MM.1S (cell line): ENCODE data around the gene B4GALNT1.

ENCODE experiments used
- DNase-seq: peaks from one replicate; pipeline ENCODE4 v3.0.0-alpha.2; 2015
- H2AFZ ChIP-seq: fragments of 300-600 bp; sonication (generic); 2 replicates; pipeline ENCODE4 v1.6.0; 2016; ENCODE audit warnings: antibody characterized with exemption, low read length
- H3F3A ChIP-seq: fragments of 300-600 bp; sonication (generic); 2 replicates; pipeline ENCODE4 v1.6.1; 2016; ENCODE audit warnings: mild to moderate bottlenecking, antibody characterized with exemption, low read length, moderate library complexity, mixed read lengths; ENCODE audit not compliant: insufficient read depth
- H3K27ac ChIP-seq: fragments of 300-600 bp; sonication (generic); 2 replicates; pipeline ENCODE4 v1.5.1; 2016; ENCODE audit warnings: mild to moderate bottlenecking, low read length
- H3K27me3 ChIP-seq: fragments of 300-600 bp; sonication (generic); replicated peaks from 2 replicates; pipeline ENCODE4 v1.6.0; 2016; ENCODE audit warnings: low read length; ENCODE audit not compliant: insufficient read depth
- H3K36me3 ChIP-seq: fragments of 300-600 bp; sonication (generic); replicated peaks from 2 replicates; pipeline ENCODE4 v1.6.1; 2016; ENCODE audit warnings: mild to moderate bottlenecking, low read length, mixed read lengths; ENCODE audit not compliant: insufficient read depth
- H3K4me1 ChIP-seq: fragments of 300-600 bp; sonication (generic); 2 replicates; pipeline ENCODE4 v1.6.1; 2016; ENCODE audit warnings: low read length, mixed read lengths
- H3K4me2 ChIP-seq: fragments of 300-600 bp; sonication (generic); 2 replicates; pipeline ENCODE4 v1.6.0; 2016; ENCODE audit warnings: low read depth, low read length
- H3K4me3 ChIP-seq: fragments of 300-600 bp; sonication (generic); 2 replicates; pipeline ENCODE4 v1.5.1; 2016; ENCODE audit warnings: low read length, mixed read lengths
- H3K79me2 ChIP-seq: fragments of 300-600 bp; sonication (generic); 2 replicates; pipeline ENCODE4 v1.6.1; 2016; ENCODE audit warnings: mixed run types, low read length, mixed read lengths
- H3K9ac ChIP-seq: fragments of 300-600 bp; sonication (generic); 2 replicates; pipeline ENCODE4 v1.6.1; 2016; ENCODE audit warnings: low read length, mixed read lengths
- H3K9me2 ChIP-seq: fragments of 300-600 bp; sonication (generic); replicated peaks from 2 replicates; pipeline ENCODE4 v1.6.1; 2016; ENCODE audit warnings: mild to moderate bottlenecking, low read length, mixed read lengths; ENCODE audit not compliant: insufficient read depth
- H3K9me3 ChIP-seq: fragments of 300-600 bp; sonication (generic); replicated peaks from 2 replicates; pipeline ENCODE4 v1.6.1; 2016; ENCODE audit warnings: mild to moderate bottlenecking, low read length, mixed read lengths; ENCODE audit not compliant: insufficient read depth
- H4K20me1 ChIP-seq: fragments of 300-600 bp; sonication (generic); 2 replicates; pipeline ENCODE4 v1.6.1; 2016; ENCODE audit warnings: mild to moderate bottlenecking, low read length, moderate library complexity, mixed read lengths; ENCODE audit not compliant: insufficient read depth
- CTCF ChIP-seq: fragments of 300-600 bp; sonication (generic); IDR thresholded peaks from 2 replicates; pipeline ENCODE4 v1.5.1; 2016; ENCODE audit warnings: antibody characterized with exemption, low read length, mixed read lengths
- EZH2 ChIP-seq: fragments of 300-600 bp; sonication (generic); optimal IDR thresholded peaks from 2 replicates; pipeline ENCODE3; 2017; ENCODE audit warnings: low read depth, mild to moderate bottlenecking, antibody characterized with exemption, low read length, mixed read lengths
- EZH2phosphoT487 ChIP-seq: fragments of 300-600 bp; sonication (generic); IDR thresholded peaks from 2 replicates; pipeline ENCODE4 v1.6.1; 2018; ENCODE audit warnings: antibody characterized with exemption, low read length

B4GALNT1 gene

GRCh38 chr12:57613427-57614109 is 19.4 kb downstream of the B4GALNT1 start:
- Histone ChIP-seq H3K4me1 (peaks cover 5% of the 10 kb centered on the region; the same call in 1 of the 2 replicates), H3K9me3 (no peaks in the 10 kb centered on the region), H3K4me2 (peak overlapping the region; percentile 11; the same call in 1 of the 2 replicates), H3K9ac (no peak overlapping the region), H3K9me2 (no peaks in the 10 kb centered on the region), H3K36me3 (no peaks in the 10 kb centered on the region), H3K4me3 (no peak overlapping the region), H3K27me3 (peaks cover 8% of the 10 kb centered on the region; the same call in 1 of the 2 replicates), H4K20me1 (no peaks in the 10 kb centered on the region), H3K79me2 (no peaks in the 10 kb centered on the region), H2AFZ (peak overlapping the region; percentile 22; the same call in 1 of the 2 replicates), H3F3A (no peaks in the 10 kb centered on the region; the same call in 1 of the 2 replicates), H3K27ac (no peak overlapping the region)
- TF ChIP-seq EZH2phosphoT487 = no peak
- TF ChIP-seq CTCF = no peak
- TF ChIP-seq EZH2 = no peak
- DNase-seq = no peak

GRCh38 chr12:57612711-57613426 is 20.1 kb downstream of the B4GALNT1 start:
- H3K9ac ChIP-seq = no peak overlapping the region

More at GRCh38 chr12:57612711-57613426, 20.1 kb downstream of the B4GALNT1 start:
- peaks cover 5% of the 10 kb centered on the region; the same call in 1 of the 2 replicates for H3K4me1 ChIP-seq
- H3K27ac ChIP-seq = no peak overlapping the region
- no peak overlapping the region for H3K4me3 ChIP-seq
- H3K4me2 ChIP-seq = no peak overlapping the region
- no peaks in the 10 kb centered on the region for H3K36me3 ChIP-seq
- H3F3A ChIP-seq = no peaks in the 10 kb centered on the region; the same call in 1 of the 2 replicates
- DNase-seq = no peak
- H2AFZ ChIP-seq = no peak overlapping the region
- H3K9me3 ChIP-seq = no peaks in the 10 kb centered on the region
- peaks cover 3% of the 10 kb centered on the region; the same call in 1 of the 2 replicates for H3K27me3 ChIP-seq
- TF ChIP-seq CTCF (no peak), EZH2 (no peak), EZH2phosphoT487 (no peak)
- H3K9me2 ChIP-seq = no peaks in the 10 kb centered on the region
- no peaks in the 10 kb centered on the region for H4K20me1 ChIP-seq
- H3K79me2 ChIP-seq = no peaks in the 10 kb centered on the region
